Measurements from ENCODE around the gene NFASC.

Gene NFASC

DNA sequence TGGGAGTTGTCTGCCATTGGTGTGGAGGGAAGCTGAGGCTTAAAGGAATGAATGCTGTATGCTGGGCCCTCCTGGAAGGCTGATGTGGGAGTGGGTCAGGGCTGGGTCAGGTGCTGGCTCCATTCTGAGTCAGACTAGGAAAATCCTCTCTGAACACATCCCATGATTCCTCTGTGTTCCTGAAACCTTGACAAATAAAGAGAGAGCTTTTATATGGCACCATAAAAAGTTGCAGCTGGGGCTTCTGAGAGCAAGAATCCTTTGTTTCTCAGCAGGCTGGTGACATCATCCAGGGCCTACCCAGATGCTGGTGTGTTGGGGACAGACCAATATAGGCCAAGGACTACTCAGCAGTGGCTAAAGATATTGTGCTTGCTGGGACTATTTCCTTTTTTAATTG lies 27.8 kb upstream of the NFASC start:
- Histone ChIP-seq H3K27ac (ENCODE audit: low read depth, low read length) (no peak overlapping the region), H2BK120ac (ENCODE audit: insufficient read depth, low read length, poor library complexity) (peak overlapping the region; percentile 61), H3K27me3 (ENCODE audit: insufficient read depth, low read length) (no peaks in the 10 kb centered on the region), H2AFZ (ENCODE audit: insufficient read depth, low read length, poor library complexity) (no peak overlapping the region), H3K9ac (ENCODE audit: low read length) (no peak overlapping the region), H3K4me2 (ENCODE audit: low read length) (no peak overlapping the region), H3K79me1 (ENCODE audit: low read length) (no peaks in the 10 kb centered on the region), H3K14ac (ENCODE audit: low read length) (no peak overlapping the region), H3K4me1 (ENCODE audit: control insufficient read depth in 1 of 2, insufficient read depth in 2 of 2, low read length in 2 of 2) (peaks cover 3 to 15% of the 10 kb centered on the region in 2 experiments), H2AK5ac (ENCODE audit: low read length) (no peak overlapping the region), H2BK5ac (ENCODE audit: low read depth, low read length, poor library complexity) (no peak overlapping the region), H3K79me2 (ENCODE audit: control insufficient read depth, insufficient read depth, low read length, poor library complexity) (no peaks in the 10 kb centered on the region), H4K12ac (ENCODE audit: low read depth, low read length) (no peak overlapping the region), H3K4me3 (ENCODE audit: low read depth, low read length) (no peak overlapping the region), H3K23ac (ENCODE audit: low read length) (no peak overlapping the region), H2BK12ac (ENCODE audit: low read length) (no peak overlapping the region), H3K18ac (ENCODE audit: low read length) (no peak overlapping the region), H3K4ac (ENCODE audit: low read depth, low read length) (no peak overlapping the region), H3K9me3 (ENCODE audit: insufficient read depth, low read depth, low read length) (peaks cover 2% of the 10 kb centered on the region), H4K8ac (ENCODE audit: low read depth, low read length) (no peak overlapping the region), H4K91ac (ENCODE audit: low read depth, low read length) (no peak overlapping the region), H3K36me3 (ENCODE audit: control insufficient read depth in 1 of 2, insufficient read depth in 2 of 2, low read length in 2 of 2) (no peaks in the 10 kb centered on the region)
- peak; percentile 51 to 58 for DNase-seq

DNA sequence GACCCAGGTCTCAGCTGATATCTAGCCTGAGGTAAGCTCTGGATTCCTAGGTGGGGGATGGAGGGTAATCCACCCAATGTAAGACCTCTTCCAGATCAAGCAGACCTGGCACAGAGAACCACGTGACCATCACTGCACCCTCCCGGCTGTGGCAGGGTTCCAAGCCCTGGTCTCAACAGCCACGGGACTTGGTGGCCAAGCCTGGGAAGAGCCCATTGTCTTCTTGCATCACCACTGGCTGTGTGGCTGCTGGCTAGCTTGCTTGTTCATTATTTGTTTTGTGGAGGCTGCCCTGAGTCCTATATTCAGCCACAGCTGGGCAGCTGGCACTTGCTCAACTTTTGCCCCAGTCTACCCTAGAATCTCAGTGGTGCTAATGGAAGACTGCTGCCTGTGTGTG lies 24.1 kb upstream of the NFASC start:
- no CpG with 5 or more reads among the region's 3 CpGs for WGBS (ENCODE audit: extremely low coverage, insufficient coverage, insufficient read length)
- Histone ChIP-seq H4K91ac (ENCODE audit: low read depth, low read length) (no peak overlapping the region), H3K9ac (ENCODE audit: low read length) (no peak overlapping the region), H2BK5ac (ENCODE audit: low read depth, low read length, poor library complexity) (no peak overlapping the region), H3K4me2 (ENCODE audit: low read length) (no peak overlapping the region), H3K27ac (ENCODE audit: low read depth, low read length) (no peak overlapping the region), H3K18ac (ENCODE audit: low read length) (no peak overlapping the region), H3K36me3 (ENCODE audit: control insufficient read depth in 1 of 2, insufficient read depth in 2 of 2, low read length in 2 of 2) (no peaks in the 10 kb centered on the region), H4K8ac (ENCODE audit: low read depth, low read length) (no peak overlapping the region), H3K4me3 (ENCODE audit: low read depth, low read length) (peak overlapping the region; percentile 10), H3K4me1 (ENCODE audit: control insufficient read depth in 1 of 2, insufficient read depth in 2 of 2, low read length in 2 of 2) (peaks cover 3 to 13% of the 10 kb centered on the region in 2 experiments), H2BK12ac (ENCODE audit: low read length) (no peak overlapping the region), H3K23ac (ENCODE audit: low read length) (no peak overlapping the region), H3K4ac (ENCODE audit: low read depth, low read length) (no peak overlapping the region), H4K12ac (ENCODE audit: low read depth, low read length) (no peak overlapping the region), H3K14ac (ENCODE audit: low read length) (no peak overlapping the region), H3K79me1 (ENCODE audit: low read length) (no peaks in the 10 kb centered on the region), H3K9me3 (ENCODE audit: insufficient read depth, low read depth, low read length) (peaks cover 2% of the 10 kb centered on the region), H2AK5ac (ENCODE audit: low read length) (no peak overlapping the region), H3K27me3 (ENCODE audit: insufficient read depth, low read length) (no peaks in the 10 kb centered on the region), H2BK120ac (ENCODE audit: insufficient read depth, low read length, poor library complexity) (no peak overlapping the region), H3K79me2 (ENCODE audit: control insufficient read depth, insufficient read depth, low read length, poor library complexity) (no peaks in the 10 kb centered on the region), H2AFZ (ENCODE audit: insufficient read depth, low read length, poor library complexity) (no peak overlapping the region)
- no peak for DNase-seq

DNA sequence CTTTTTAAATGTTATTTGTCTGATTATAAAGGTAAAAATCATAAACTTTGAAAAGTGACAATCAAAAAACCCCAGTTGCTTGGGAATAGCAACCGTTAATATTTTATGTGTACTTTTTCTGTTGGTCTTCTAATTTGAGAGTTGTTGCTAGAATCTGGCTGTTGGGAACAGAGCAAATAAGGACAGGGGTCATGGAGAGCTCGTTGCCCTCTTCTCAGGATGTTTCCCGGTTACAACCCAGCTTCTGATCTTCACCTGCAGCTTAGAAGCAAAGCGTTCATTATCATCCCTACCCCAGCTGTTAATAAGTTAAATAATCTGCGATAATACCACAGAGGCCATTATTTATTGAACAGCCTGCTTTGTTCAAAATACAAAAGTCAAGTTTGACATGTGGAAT lies 22.1 kb upstream of the NFASC start:
- Histone ChIP-seq H3K79me2 (ENCODE audit: control insufficient read depth, insufficient read depth, low read length, poor library complexity) (no peaks in the 10 kb centered on the region), H3K27me3 (ENCODE audit: insufficient read depth, low read length) (no peaks in the 10 kb centered on the region), H3K4ac (ENCODE audit: low read depth, low read length) (no peak overlapping the region), H3K9ac (ENCODE audit: low read length) (no peak overlapping the region), H3K36me3 (ENCODE audit: control insufficient read depth in 1 of 2, insufficient read depth in 2 of 2, low read length in 2 of 2) (no peaks in the 10 kb centered on the region), H3K79me1 (ENCODE audit: low read length) (no peaks in the 10 kb centered on the region), H2AK5ac (ENCODE audit: low read length) (no peak overlapping the region), H4K8ac (ENCODE audit: low read depth, low read length) (no peak overlapping the region), H2BK120ac (ENCODE audit: insufficient read depth, low read length, poor library complexity) (no peak overlapping the region), H4K91ac (ENCODE audit: low read depth, low read length) (no peak overlapping the region), H3K23ac (ENCODE audit: low read length) (no peak overlapping the region), H3K14ac (ENCODE audit: low read length) (no peak overlapping the region), H2BK5ac (ENCODE audit: low read depth, low read length, poor library complexity) (no peak overlapping the region), H3K9me3 (ENCODE audit: insufficient read depth, low read depth, low read length) (no peaks in the 10 kb centered on the region), H3K4me2 (ENCODE audit: low read length) (no peak overlapping the region), H3K18ac (ENCODE audit: low read length) (no peak overlapping the region), H3K4me3 (ENCODE audit: low read depth, low read length) (no peak overlapping the region), H2BK12ac (ENCODE audit: low read length) (no peak overlapping the region), H2AFZ (ENCODE audit: insufficient read depth, low read length, poor library complexity) (no peak overlapping the region), H4K12ac (ENCODE audit: low read depth, low read length) (no peak overlapping the region), H3K27ac (ENCODE audit: low read depth, low read length) (no peak overlapping the region), H3K4me1 (ENCODE audit: control insufficient read depth in 1 of 2, insufficient read depth in 2 of 2, low read length in 2 of 2) (peaks cover 3 to 6% of the 10 kb centered on the region in 2 experiments)
- DNase-seq: no peak
- WGBS (ENCODE audit: extremely low coverage, insufficient coverage, insufficient read length): no CpG with 5 or more reads among the region's 5 CpGs

DNA sequence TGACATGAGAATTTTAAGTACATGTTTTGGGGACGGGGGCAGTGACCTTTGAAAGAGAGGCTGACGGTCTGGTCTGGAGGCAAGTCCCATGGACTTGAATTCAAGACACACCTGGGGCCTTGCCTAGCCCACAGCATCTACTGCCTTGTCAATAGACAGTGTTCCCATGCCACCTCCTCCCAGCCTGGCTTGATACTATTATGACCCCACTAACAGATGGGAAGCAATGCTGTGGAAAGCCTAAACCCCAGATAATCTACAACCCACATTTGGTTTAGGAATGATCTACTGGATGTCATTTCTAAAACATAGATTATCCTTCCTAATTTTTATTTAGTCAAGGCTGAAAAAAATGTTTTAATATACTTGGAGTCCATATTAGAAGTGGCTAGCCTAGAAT lies 17.8 kb upstream of the NFASC start:
- WGBS (ENCODE audit: extremely low coverage, insufficient coverage, insufficient read length): no CpG with 5 or more reads among the region's 2 CpGs

More for the DNA sequence above, 17.8 kb upstream of the NFASC start:
- Histone ChIP-seq H3K79me2 (ENCODE audit: control insufficient read depth, insufficient read depth, low read length, poor library complexity) (no peaks in the 10 kb centered on the region), H3K18ac (ENCODE audit: low read length) (no peak overlapping the region), H3K9me3 (ENCODE audit: insufficient read depth, low read depth, low read length) (no peaks in the 10 kb centered on the region), H4K91ac (ENCODE audit: low read depth, low read length) (no peak overlapping the region), H3K14ac (ENCODE audit: low read length) (no peak overlapping the region), H3K27me3 (ENCODE audit: insufficient read depth, low read length) (no peaks in the 10 kb centered on the region), H3K4me1 (ENCODE audit: control insufficient read depth in 1 of 2, insufficient read depth in 2 of 2, low read length in 2 of 2) (no peaks in the 10 kb centered on the region), H2AK5ac (ENCODE audit: low read length) (no peak overlapping the region), H3K9ac (ENCODE audit: low read length) (no peak overlapping the region), H3K4me2 (ENCODE audit: low read length) (no peak overlapping the region), H2BK120ac (ENCODE audit: insufficient read depth, low read length, poor library complexity) (no peak overlapping the region), H3K4ac (ENCODE audit: low read depth, low read length) (no peak overlapping the region), H3K4me3 (ENCODE audit: low read depth, low read length) (no peak overlapping the region), H3K79me1 (ENCODE audit: low read length) (no peaks in the 10 kb centered on the region), H4K12ac (ENCODE audit: low read depth, low read length) (no peak overlapping the region), H3K27ac (ENCODE audit: low read depth, low read length) (no peak overlapping the region), H2BK5ac (ENCODE audit: low read depth, low read length, poor library complexity) (no peak overlapping the region), H3K23ac (ENCODE audit: low read length) (no peak overlapping the region), H2BK12ac (ENCODE audit: low read length) (no peak overlapping the region), H3K36me3 (ENCODE audit: control insufficient read depth in 1 of 2, insufficient read depth in 2 of 2, low read length in 2 of 2) (no peaks in the 10 kb centered on the region), H4K8ac (ENCODE audit: low read depth, low read length) (no peak overlapping the region), H2AFZ (ENCODE audit: insufficient read depth, low read length, poor library complexity) (no peak overlapping the region)
- DNase-seq: no peak

All from trophoblast cell (in vitro differentiated cells and primary cell).